CD14-positive monocyte (primary cell): ENCODE results near the gene C8G. TPM values are rescaled to one million over a fixed set of nuclear protein-coding genes. Genes with fewer than 3 reads are reported as not detected.

Source experiments
- DNase-seq, 3 donors: peaks; one replicate each; pipeline ENCODE4 v3.0.0-alpha.2; 2011 to 2022
- H2AFZ ChIP-seq: 2 replicates; pipeline ENCODE4 v1.6.0; 2012; ENCODE audit warnings: mild to moderate bottlenecking, low read depth, low read length, inconsistent platforms; ENCODE audit not compliant: insufficient read depth, poor library complexity, severe bottlenecking
- H3K27ac ChIP-seq, 2 donors: 1 replicate in 1 of 2; 2 replicates in 1 of 2; pipeline ENCODE4 v1.5.1; 2012 to 2013; ENCODE audit warnings: low read length in 2 of 2, control low read depth in 1 of 2, inconsistent platforms in 1 of 2, low read depth in 1 of 2, mild to moderate bottlenecking in 1 of 2
- H3K27me3 ChIP-seq, 2 donors: one replicate each; pipeline versions ENCODE4 v1.6.0 to v1.6.1; 2011 to 2013; ENCODE audit warnings: low read length in 2 of 2; ENCODE audit not compliant: control insufficient read depth in 2 of 2, insufficient read depth in 2 of 2
- H3K36me3 ChIP-seq, 2 donors: replicated peaks in 1 of 2; 1 replicate in 1 of 2; 2 replicates in 1 of 2; pipeline versions ENCODE4 v1.5.1 to v1.6.1; 2012 to 2013; ENCODE audit warnings: low read length in 2 of 2, control low read depth in 1 of 2, inconsistent platforms in 1 of 2, mild to moderate bottlenecking in 1 of 2; ENCODE audit not compliant: insufficient read depth in 2 of 2, control insufficient read depth in 1 of 2
- H3K4me1 ChIP-seq, 2 donors: 1 replicate in 1 of 2; 2 replicates in 1 of 2; pipeline versions ENCODE4 v1.5.1 to v1.6.1; 2012 to 2013; ENCODE audit warnings: low read length in 2 of 2, control low read depth in 1 of 2, inconsistent platforms in 1 of 2, mild to moderate bottlenecking in 1 of 2, moderate library complexity in 1 of 2; ENCODE audit not compliant: insufficient read depth in 2 of 2, control insufficient read depth in 1 of 2
- H3K4me2 ChIP-seq: replicated peaks from 2 replicates; pipeline ENCODE3; 2012; ENCODE audit warnings: low read length, moderate library complexity, mild to moderate bottlenecking; ENCODE audit not compliant: poor library complexity, severe bottlenecking; ENCODE audit errors: extremely low read depth
- H3K4me3 ChIP-seq, 3 experiments: fragments of 200-600 bp in 1 of 3; sonication (generic) in 1 of 3; replicated peaks in 1 of 3; 1 replicate in 2 of 3; 2 replicates in 1 of 3; pipeline ENCODE4 v1.5.1; 2011 to 2013; ENCODE audit warnings: low read length in 3 of 3, mild to moderate bottlenecking in 3 of 3, control low read depth in 2 of 3, low read depth in 2 of 3, inconsistent platforms in 1 of 3, moderate library complexity in 1 of 3
- H3K79me2 ChIP-seq: 2 replicates; pipeline ENCODE4 v1.6.0; 2012; ENCODE audit warnings: mild to moderate bottlenecking, control low read depth, inconsistent platforms, low read length, moderate library complexity; ENCODE audit not compliant: insufficient read depth
- H3K9ac ChIP-seq: 2 replicates; pipeline ENCODE4 v1.6.0; 2017; ENCODE audit warnings: low read length, mild to moderate bottlenecking; ENCODE audit not compliant: insufficient read depth, poor library complexity, severe bottlenecking
- H3K9me3 ChIP-seq, 2 donors: replicated peaks in 1 of 2; 1 replicate in 1 of 2; 2 replicates in 1 of 2; pipeline versions ENCODE4 v1.5.1 to v1.6.1; 2012 to 2013; ENCODE audit warnings: low read length in 2 of 2, control low read depth in 1 of 2; ENCODE audit not compliant: control insufficient read depth in 1 of 2, insufficient read depth in 1 of 2
- H4K20me1 ChIP-seq: 2 replicates; pipeline ENCODE4 v1.6.0; 2012; ENCODE audit warnings: mild to moderate bottlenecking, low read length, control low read depth, moderate library complexity; ENCODE audit not compliant: insufficient read depth
- H3K27ac Mint-ChIP-seq, 7 donors: one replicate each; pipeline ENCODE4 v1.8.0; 2020; ENCODE audit warnings: mild to moderate bottlenecking in 7 of 7, mixed read lengths in 7 of 7, moderate library complexity in 6 of 7, inconsistent platforms in 2 of 7
- H3K27me3 Mint-ChIP-seq, 3 donors: one replicate each; pipeline ENCODE4 v1.8.0; 2021 to 2022; ENCODE audit warnings: low read depth in 3 of 3, mild to moderate bottlenecking in 3 of 3, mixed read lengths in 3 of 3, moderate library complexity in 3 of 3, inconsistent platforms in 1 of 3
- H3K36me3 Mint-ChIP-seq, 2 donors: one replicate each; pipeline ENCODE4 v1.8.0; 2020; ENCODE audit warnings: mixed read lengths in 2 of 2, inconsistent platforms in 1 of 2, mild to moderate bottlenecking in 1 of 2
- H3K4me1 Mint-ChIP-seq: one replicate; pipeline ENCODE4 v1.8.0; 2020; ENCODE audit warnings: mild to moderate bottlenecking, mixed read lengths
- H3K4me3 Mint-ChIP-seq, 2 donors: one replicate each; pipeline ENCODE4 v1.8.0; 2020; ENCODE audit warnings: mild to moderate bottlenecking in 2 of 2, mixed read lengths in 2 of 2, moderate library complexity in 1 of 2
- H3K9me3 Mint-ChIP-seq, 7 donors: one replicate each; pipeline ENCODE4 v1.8.0; 2020 to 2022; ENCODE audit warnings: mixed read lengths in 7 of 7, mild to moderate bottlenecking in 6 of 7, moderate library complexity in 6 of 7, inconsistent platforms in 2 of 7
- WGBS: methylation state at CpG from one replicate; pipeline ENCODE4 v1.1.5; 2013; ENCODE audit warnings: missing lambda C conversion rate; ENCODE audit not compliant: insufficient coverage; 5-methylcytosine and 5-hydroxymethylcytosine counted together
- intact Hi-C, 2 donors: fragments of 100-400 bp; cut with micrococcal nuclease; formaldehyde crosslinking; loops; one replicate each; pipeline versions ENCODE4 v1.15.0 to v1.15.1; 2023
- polyA plus RNA-seq, 3 donors: library from polyadenylated mRNA; depleted of rRNA in 1 of 3; unstranded in 2 of 3; stranded (reverse) in 1 of 3; fragments of 300-500 nt in 2 of 3; fragments of >200 nt in 1 of 3; fragmentation: Illumina TruSeq in 2 of 3; gene quantifications; 1 replicate in 2 of 3; 2 replicates in 1 of 3; pipeline ENCODE4 v1.2.3, GENCODE V29; 2012 to 2021
- TF ChIP-seq, protein P1 (sequence below): fragments of 200-600 bp; IDR thresholded peaks from one replicate; pipeline ENCODE4 v1.8.0; 2022; ENCODE audit warnings: antibody characterized with exemption, mild to moderate bottlenecking

Gene C8G
- polyA plus RNA-seq, 3 donors, result 0.55 to 0.72 TPM; not detected in 1

DNA sequence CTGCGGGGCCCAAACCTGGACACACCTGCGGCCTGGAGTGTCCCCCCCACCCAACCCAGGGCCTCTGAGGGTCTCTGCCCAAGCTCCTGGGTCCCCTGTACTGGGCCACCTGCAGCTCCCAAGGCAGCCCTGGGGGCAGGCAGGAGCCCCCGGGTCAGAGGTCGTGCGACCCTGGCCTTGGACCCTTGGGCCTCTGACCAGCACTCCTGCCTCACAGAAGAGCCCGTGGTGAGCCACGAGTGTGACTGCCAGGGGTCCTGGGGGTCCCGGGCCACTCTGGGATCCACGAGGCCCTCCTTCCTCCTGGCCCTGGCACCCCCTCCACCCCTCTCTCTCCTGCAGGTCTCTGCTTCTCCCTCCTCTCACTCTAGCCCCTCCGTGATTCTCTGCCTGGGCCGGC, 27.3 kb downstream of the C8G start:
- Histone ChIP-seq H3K27me3 (peaks cover 0 to 15% of the 10 kb centered on the region in 2 donors), H2AFZ (no peak overlapping the region), H3K9me3 (no peaks in the 10 kb centered on the region), H3K27ac (no peak overlapping the region), H3K4me3 (no peak overlapping the region), H3K9ac (no peak overlapping the region), H3K79me2 (no peaks in the 10 kb centered on the region), H4K20me1 (no peaks in the 10 kb centered on the region), H3K4me1 (peaks cover 17 to 30% of the 10 kb centered on the region in 2 donors), H3K4me2 (no peak overlapping the region), H3K36me3 (no peaks in the 10 kb centered on the region)
- TF ChIP-seq, protein P1, sequence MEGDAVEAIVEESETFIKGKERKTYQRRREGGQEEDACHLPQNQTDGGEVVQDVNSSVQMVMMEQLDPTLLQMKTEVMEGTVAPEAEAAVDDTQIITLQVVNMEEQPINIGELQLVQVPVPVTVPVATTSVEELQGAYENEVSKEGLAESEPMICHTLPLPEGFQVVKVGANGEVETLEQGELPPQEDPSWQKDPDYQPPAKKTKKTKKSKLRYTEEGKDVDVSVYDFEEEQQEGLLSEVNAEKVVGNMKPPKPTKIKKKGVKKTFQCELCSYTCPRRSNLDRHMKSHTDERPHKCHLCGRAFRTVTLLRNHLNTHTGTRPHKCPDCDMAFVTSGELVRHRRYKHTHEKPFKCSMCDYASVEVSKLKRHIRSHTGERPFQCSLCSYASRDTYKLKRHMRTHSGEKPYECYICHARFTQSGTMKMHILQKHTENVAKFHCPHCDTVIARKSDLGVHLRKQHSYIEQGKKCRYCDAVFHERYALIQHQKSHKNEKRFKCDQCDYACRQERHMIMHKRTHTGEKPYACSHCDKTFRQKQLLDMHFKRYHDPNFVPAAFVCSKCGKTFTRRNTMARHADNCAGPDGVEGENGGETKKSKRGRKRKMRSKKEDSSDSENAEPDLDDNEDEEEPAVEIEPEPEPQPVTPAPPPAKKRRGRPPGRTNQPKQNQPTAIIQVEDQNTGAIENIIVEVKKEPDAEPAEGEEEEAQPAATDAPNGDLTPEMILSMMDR, result no peak
- Mint-ChIP-seq H3K27me3 (peaks cover 7 to 32% (median 13%) of the 10 kb centered on the region in 3 donors), H3K9me3 (no peaks in the 10 kb centered on the region), H3K4me3 (no peak overlapping the region), H3K4me1 (peaks cover 19% of the 10 kb centered on the region), H3K27ac (no peak overlapping the region), H3K36me3 (no peaks in the 10 kb centered on the region)
- no peak for DNase-seq
- intact Hi-C loops, result no loop called here
- WGBS, result 96% methylated on average over 10 of the region's 11 CpGs

DNA sequence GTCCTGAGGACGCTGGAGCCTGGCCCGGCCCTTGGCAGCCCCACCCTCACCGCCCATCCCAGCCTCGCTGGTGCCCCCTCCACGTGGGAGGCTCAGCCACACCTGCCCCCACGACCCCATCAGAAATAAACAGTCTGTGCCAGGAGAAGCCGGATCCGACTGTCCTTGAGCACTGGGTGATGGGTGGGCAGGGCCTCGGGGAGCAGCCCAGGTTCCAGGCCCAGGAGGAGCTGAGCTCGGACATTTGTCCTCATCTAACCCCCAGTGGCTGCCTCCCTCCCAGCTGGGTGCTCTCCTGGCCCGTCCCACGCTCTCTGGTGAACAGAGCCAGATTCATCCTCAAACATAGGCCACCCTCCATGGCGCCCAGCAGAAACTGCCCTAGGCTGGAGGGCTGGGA, 27.7 kb downstream of the C8G start:
- no peak for DNase-seq
- Histone ChIP-seq H2AFZ (no peak overlapping the region), H3K4me2 (no peak overlapping the region), H3K79me2 (no peaks in the 10 kb centered on the region), H3K27me3 (peaks cover 0 to 19% of the 10 kb centered on the region in 2 donors), H3K36me3 (no peaks in the 10 kb centered on the region), H3K4me1 (peaks cover 19 to 33% of the 10 kb centered on the region in 2 donors), H3K27ac (no peak overlapping the region), H4K20me1 (no peaks in the 10 kb centered on the region), H3K9me3 (no peaks in the 10 kb centered on the region), H3K9ac (no peak overlapping the region), H3K4me3 (no peak overlapping the region)
- Mint-ChIP-seq H3K27ac (peak overlapping the region in 1 of 7 donors; percentile 35), H3K27me3 (peaks cover 11 to 36% (median 16%) of the 10 kb centered on the region in 3 donors), H3K4me3 (no peak overlapping the region), H3K9me3 (no peaks in the 10 kb centered on the region), H3K4me1 (peaks cover 19% of the 10 kb centered on the region), H3K36me3 (no peaks in the 10 kb centered on the region)
- intact Hi-C loops, result no loop called here
- TF ChIP-seq, protein P1, result no peak
- WGBS, result 85% methylated on average over 9 of the region's 13 CpGs
